Muscle layer of duodenum (tissue), 2 donors: ENCODE measurements around the gene NUP210L.

Source experiments
- H3K27ac ChIP-seq: one replicate; pipeline ENCODE4 v1.7.0; 2013; ENCODE audit warnings: mild to moderate bottlenecking, low read length
- H3K27me3 ChIP-seq: one replicate; pipeline ENCODE4 v1.7.0; 2013; ENCODE audit warnings: low read depth, mild to moderate bottlenecking, control low read depth, low read length
- H3K36me3 ChIP-seq, 2 donors: one replicate each; pipeline ENCODE4 v1.7.0; 2013; ENCODE audit warnings: low read length in 2 of 2, control low read depth in 1 of 2, mild to moderate bottlenecking in 1 of 2; ENCODE audit not compliant: insufficient read depth in 2 of 2, control insufficient read depth in 1 of 2
- H3K4me1 ChIP-seq, 2 donors: one replicate each; pipeline ENCODE4 v1.7.0; 2013; ENCODE audit warnings: low read length in 2 of 2, mild to moderate bottlenecking in 2 of 2, control low read depth in 1 of 2, moderate library complexity in 1 of 2; ENCODE audit not compliant: insufficient read depth in 2 of 2, control insufficient read depth in 1 of 2
- H3K4me3 ChIP-seq, 2 donors: one replicate each; pipeline ENCODE4 v1.7.0; 2013; ENCODE audit warnings: low read length in 2 of 2, low read depth in 1 of 2, mild to moderate bottlenecking in 1 of 2
- H3K9me3 ChIP-seq, 2 donors: one replicate each; pipeline ENCODE4 v1.7.0; 2013; ENCODE audit warnings: low read length in 2 of 2, control low read depth in 1 of 2, mild to moderate bottlenecking in 1 of 2; ENCODE audit not compliant: control insufficient read depth in 1 of 2
- donor health status: healthy.

Gene NUP210L

GRCh38 chr1:153951801-153952200, 203.1 kb downstream of the NUP210L start:
- peaks cover 48 to 56% of the 10 kb centered on the region in 2 donors for H3K36me3 ChIP-seq
- H3K27me3 ChIP-seq, result no peaks in the 10 kb centered on the region
- no peak overlapping the region for H3K27ac ChIP-seq

GRCh38 chr1:153951183-153951582, 203.7 kb downstream of the NUP210L start:
- Histone ChIP-seq H3K27me3 (no peaks in the 10 kb centered on the region), H3K27ac (no peak overlapping the region), H3K4me3 (no peak overlapping the region), H3K4me1 (peaks cover 6 to 15% of the 10 kb centered on the region in 2 donors), H3K9me3 (no peaks in the 10 kb centered on the region), H3K36me3 (peaks cover 48 to 56% of the 10 kb centered on the region in 2 donors)

More at GRCh38 chr1:153951801-153952200, 203.1 kb downstream of the NUP210L start:
- Histone ChIP-seq H3K9me3 (no peaks in the 10 kb centered on the region), H3K4me1 (peaks cover 10 to 18% of the 10 kb centered on the region in 2 donors), H3K4me3 (no peak overlapping the region)

GRCh38 chr1:153946622-153947241, 208.1 kb downstream of the NUP210L start, which contains the start of gene DENND4B:
TSS of gene DENND4B (minus strand) at chr1:153946718. CDS start at chr1:153944374, 2,344 bp downstream.
- no peaks in the 10 kb centered on the region for H3K9me3 ChIP-seq
- no peaks in the 10 kb centered on the region for H3K27me3 ChIP-seq
- H3K4me3 ChIP-seq, result peak within 1 kb of the TSS; percentile 77 to 87
- peaks cover 34 to 48% of the 10 kb centered on the region in 2 donors for H3K36me3 ChIP-seq
- H3K27ac ChIP-seq, result peak within 1 kb of the TSS; percentile 83
- H3K4me1 ChIP-seq, result peaks cover 6 to 15% of the 10 kb centered on the region in 2 donors

- Histone ChIP-seq H3K4me3 (peak overlapping the region; percentile 77 to 87), H3K36me3 (peaks cover 33 to 45% of the 10 kb centered on the region in 2 donors)
Observed at GRCh38 chr1:153945795-153946621, 208.9 kb downstream of the NUP210L start.

GRCh38 chr1:153945131-153945794, 209.6 kb downstream of the NUP210L start:
- peaks cover 33 to 45% of the 10 kb centered on the region in 2 donors for H3K36me3 ChIP-seq
- H3K4me3 ChIP-seq, result peak overlapping the region; percentile 77 to 87
- no peaks in the 10 kb centered on the region for H3K27me3 ChIP-seq
- no peaks in the 10 kb centered on the region for H3K9me3 ChIP-seq
- H3K4me1 ChIP-seq, result peaks cover 6 to 15% of the 10 kb centered on the region in 2 donors
- H3K27ac ChIP-seq, result peak overlapping the region; percentile 83

More at GRCh38 chr1:153945795-153946621, 208.9 kb downstream of the NUP210L start:
- Histone ChIP-seq H3K27me3 (no peaks in the 10 kb centered on the region), H3K9me3 (no peaks in the 10 kb centered on the region), H3K27ac (peak overlapping the region; percentile 83), H3K4me1 (peaks cover 6 to 15% of the 10 kb centered on the region in 2 donors)

GRCh38 chr1:153944827-153945117, 210.1 kb downstream of the NUP210L start:
- Histone ChIP-seq H3K36me3 (peaks cover 33 to 45% of the 10 kb centered on the region in 2 donors), H3K9me3 (no peaks in the 10 kb centered on the region), H3K27ac (peak overlapping the region; percentile 83), H3K4me1 (peaks cover 6 to 15% of the 10 kb centered on the region in 2 donors), H3K4me3 (peak overlapping the region; percentile 77 to 87), H3K27me3 (no peaks in the 10 kb centered on the region)

- peaks cover 6 to 15% of the 10 kb centered on the region in 2 donors for H3K4me1 ChIP-seq
- no peaks in the 10 kb centered on the region for H3K9me3 ChIP-seq
- H3K27ac ChIP-seq, result peak overlapping the region; percentile 83
- H3K36me3 ChIP-seq, result peaks cover 36 to 46% of the 10 kb centered on the region in 2 donors
- peak overlapping the region; percentile 77 to 87 for H3K4me3 ChIP-seq
- H3K27me3 ChIP-seq, result no peaks in the 10 kb centered on the region
Observed at GRCh38 chr1:153944005-153944826, 210.7 kb downstream of the NUP210L start.

GRCh38 chr1:153942766-153943549, 211.9 kb downstream of the NUP210L start:
- Histone ChIP-seq H3K9me3 (no peaks in the 10 kb centered on the region), H3K36me3 (peaks cover 25 to 39% of the 10 kb centered on the region in 2 donors), H3K4me1 (peaks cover 6 to 15% of the 10 kb centered on the region in 2 donors), H3K27me3 (no peaks in the 10 kb centered on the region), H3K4me3 (no peak overlapping the region), H3K27ac (no peak overlapping the region)
